NCI-H774 (cell line): Measurements from ENCODE around the gene LIPK.
A peak's percentile ranks its signal among the peaks of the same experiment; 100 is the strongest.
"Not testable (repeated sequence)": the region's sequence is repeated elsewhere in the genome, so short reads cannot be mapped to it uniquely, and the experiment has no call there.

ENCODE experiments used
- DNase-seq: peaks from one replicate; lab custom pipeline; 2025; lab: John Stamatoyannopoulos, UW

LIPK gene

GRCh38 chr10:88705958-88706357 lies at the start of gene LIPK:
Gene LIPK (plus strand): TSS chr10:88706249. CDS start chr10:88724544, 18,295 bp downstream.
- no peak for DNase-seq

GRCh38 chr10:88657901-88658300 lies 48.1 kb upstream of the LIPK start:
- no peak for DNase-seq

- DNase-seq = no peak
These were observed 46.1 kb upstream of the LIPK start for GRCh38 chr10:88659725-88660597.

DNA sequence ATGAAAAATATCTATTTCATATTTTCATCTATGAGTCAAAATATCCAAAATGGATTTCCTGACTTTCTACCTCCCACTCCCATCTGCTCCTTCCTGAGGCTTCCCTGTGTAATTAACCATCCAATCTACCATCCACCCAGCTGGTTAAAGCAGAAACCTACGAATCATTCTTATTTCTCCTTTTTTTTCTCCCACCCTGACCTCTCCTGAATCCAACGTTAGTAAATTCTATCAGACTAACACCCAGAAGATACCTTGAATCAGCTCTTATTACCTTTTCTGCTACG lies 45.5 kb upstream of the LIPK start:
- no peak for DNase-seq

- no peak for DNase-seq
These were observed 45.0 kb upstream of the LIPK start for GRCh38 chr10:88661018-88661417.

GRCh38 chr10:88661577-88661976 lies 44.5 kb upstream of the LIPK start:
- DNase-seq = no peak

GRCh38 chr10:88663153-88663552 lies 42.9 kb upstream of the LIPK start:
- DNase-seq = not testable (repeated sequence)

GRCh38 chr10:88664142-88664541 lies 41.9 kb upstream of the LIPK start, which contains the start of gene LIPF:
Gene LIPF (plus strand): TSS chr10:88664442. CDS start chr10:88667298, 2,856 bp downstream.
- DNase-seq = no peak

- no peak for DNase-seq
These were observed 37.6 kb upstream of the LIPK start for GRCh38 chr10:88668465-88668864.

DNA sequence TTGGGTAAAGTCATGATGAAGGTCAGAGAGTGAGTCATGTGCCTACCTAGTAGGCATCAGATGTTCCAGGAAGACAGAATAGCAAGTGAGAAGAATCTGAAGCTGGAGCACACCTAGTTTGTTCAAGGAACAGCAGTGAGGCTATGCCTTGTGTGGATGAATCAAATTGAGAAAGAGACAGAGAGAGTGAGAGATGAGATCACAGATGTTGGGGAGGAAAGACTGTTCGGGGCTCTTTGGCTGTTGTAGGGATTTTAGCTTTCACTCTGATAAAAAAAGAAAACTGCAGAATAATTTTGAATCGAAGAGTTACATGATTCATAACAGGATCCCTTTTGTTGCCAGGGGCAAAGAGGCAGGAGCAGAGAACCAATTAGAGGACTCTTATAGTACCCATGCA lies 35.6 kb upstream of the LIPK start:
- no peak for DNase-seq

DNA sequence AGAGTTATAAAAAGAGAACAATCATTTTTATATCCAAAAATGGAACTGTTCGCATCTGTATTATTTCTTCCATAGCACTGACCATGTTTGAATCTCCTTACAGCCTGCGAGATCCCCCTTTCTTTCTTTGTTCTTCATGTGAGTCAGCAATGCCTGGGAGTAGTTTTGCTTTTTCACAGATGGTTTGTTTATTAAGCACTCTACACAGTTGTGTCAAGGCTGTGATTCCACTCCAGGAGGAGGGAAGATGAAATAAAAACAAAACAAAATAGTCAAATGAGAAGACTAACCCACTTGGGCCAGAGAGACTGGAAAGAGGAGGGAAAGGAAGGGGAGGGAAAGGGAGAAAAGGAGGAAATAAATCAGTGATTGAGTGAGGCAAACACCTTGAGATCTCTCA lies 34.0 kb upstream of the LIPK start:
- no peak for DNase-seq

DNA sequence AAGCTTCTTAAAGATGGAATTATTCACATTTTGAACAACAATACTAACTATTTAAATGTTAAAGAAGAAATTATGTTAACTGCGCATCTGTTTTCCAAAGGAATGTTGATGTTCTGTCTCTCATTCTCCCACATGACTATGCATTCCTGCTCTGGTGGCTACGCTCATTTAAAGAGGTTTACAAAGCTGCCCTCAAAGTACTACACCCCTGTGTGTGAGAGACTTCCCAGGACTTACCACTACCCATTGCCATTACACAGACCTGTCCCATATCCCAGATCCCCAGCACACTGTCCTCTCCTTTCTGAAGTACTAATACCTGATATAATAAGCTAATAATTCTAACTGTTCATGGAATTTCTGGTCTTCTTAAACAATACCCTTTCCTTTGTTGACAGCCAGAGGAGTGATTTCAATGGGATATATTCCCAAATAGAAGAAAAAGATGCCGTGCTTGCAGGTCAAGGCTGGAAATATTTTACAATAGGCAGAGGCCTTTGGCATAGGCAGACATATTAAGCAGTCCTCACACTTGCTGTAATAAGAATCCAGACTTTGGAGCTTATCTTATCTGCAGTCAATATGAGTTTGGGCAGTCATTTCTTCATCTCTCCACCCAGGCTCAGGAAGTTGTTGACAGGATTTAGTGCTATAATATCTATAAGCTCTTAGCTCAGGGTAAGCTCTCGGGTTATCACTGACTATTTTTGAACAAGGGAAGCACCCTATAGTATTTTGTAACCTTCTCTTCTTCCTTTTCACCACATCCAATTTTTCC lies 29.6 kb upstream of the LIPK start:
- DNase-seq = no peak

DNA sequence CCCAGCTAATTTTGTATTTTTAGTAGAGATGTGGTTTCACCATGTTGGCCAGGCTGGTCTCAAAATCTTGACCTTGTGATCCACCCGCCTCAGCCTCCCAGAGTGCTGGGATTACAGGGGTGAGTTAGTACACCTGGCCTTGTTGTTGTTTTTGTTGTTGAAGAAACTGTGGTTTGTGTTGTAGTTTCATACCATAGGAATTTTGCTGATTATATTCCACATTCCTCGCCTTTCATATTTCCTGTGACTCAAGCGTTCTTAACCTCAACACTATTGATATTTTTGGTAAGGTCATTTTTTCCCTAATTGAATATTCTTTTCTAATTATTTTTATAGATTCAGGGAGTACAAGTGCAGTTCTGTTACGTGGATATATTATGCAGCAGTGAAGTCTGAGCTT lies 25.1 kb upstream of the LIPK start:
- DNase-seq = no peak

DNA sequence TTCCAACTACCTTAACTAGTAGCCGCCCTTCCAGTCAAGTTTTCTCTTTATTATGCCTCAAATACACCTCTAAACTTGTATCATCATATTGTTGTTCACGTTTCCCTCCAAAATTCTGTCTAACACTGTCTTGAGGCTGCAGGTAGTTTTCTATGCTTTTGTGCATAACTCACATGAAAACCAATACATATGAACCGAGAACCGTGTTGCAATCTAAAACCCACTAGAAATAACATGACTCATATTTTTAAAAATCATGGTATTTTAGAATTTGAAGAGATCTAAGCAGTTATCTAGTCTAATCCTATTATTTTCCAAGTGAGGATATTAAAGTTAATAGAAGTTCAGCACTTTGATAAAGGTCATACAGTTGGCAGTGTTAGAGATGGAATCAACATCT lies 23.6 kb upstream of the LIPK start:
- no peak for DNase-seq

GRCh38 chr10:88687853-88688467 lies 18.1 kb upstream of the LIPK start:
- DNase-seq = no peak

DNA sequence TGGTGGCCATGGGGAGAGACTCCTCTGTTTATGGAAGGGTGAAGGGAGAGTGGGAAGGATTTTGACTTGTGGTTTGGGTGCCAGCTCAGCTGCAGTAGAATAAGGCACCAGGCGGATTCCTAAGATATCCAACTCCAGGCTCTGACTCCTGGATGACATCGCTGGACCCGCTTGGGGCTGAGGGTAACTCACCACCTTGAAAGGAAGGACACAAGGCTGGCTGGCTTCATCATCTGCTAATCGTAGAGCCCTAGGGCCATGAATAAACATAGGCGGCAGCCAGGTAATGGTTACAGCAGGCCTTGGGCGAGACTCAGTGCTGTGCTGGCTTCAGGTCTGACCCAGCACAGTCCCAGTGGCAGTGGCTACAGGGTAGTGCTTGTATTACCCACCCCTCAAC lies 16.7 kb upstream of the LIPK start:
- no peak for DNase-seq

GRCh38 chr10:88693392-88694020 lies 12.5 kb upstream of the LIPK start:
- no peak for DNase-seq

- peak; percentile 2 for DNase-seq
These were observed 3.0 kb upstream of the LIPK start for GRCh38 chr10:88702848-88703597.

- DNase-seq = no peak
These were observed 1.5 kb downstream of the LIPK start for GRCh38 chr10:88707429-88708155.

DNA sequence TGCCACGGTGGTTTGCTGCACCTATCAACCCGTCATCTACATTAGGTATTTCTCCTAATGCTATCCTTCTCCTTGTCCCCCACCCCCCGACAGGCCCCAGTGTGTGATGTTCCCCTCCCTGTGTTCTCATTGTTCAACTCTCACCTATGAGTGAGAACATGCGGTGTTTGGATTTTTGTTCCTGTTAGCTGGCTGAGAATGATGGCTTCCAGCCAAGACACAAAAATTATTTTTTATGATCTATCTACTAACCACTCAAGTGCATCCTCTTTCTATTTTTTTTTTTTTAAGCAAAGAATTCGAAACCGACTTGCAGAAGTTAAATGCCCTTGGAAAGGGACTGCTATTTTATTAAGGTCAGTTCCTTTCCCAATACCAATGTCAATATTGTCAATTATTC lies 3.3 kb downstream of the LIPK start:
- not testable (repeated sequence) for DNase-seq

- no peak for DNase-seq
These were observed 9.5 kb downstream of the LIPK start for GRCh38 chr10:88715517-88715916.
